ENCODE data around the gene SLC15A2.

Gene SLC15A2

GRCh38 chr3:121974601-121975111 lies 80.5 kb downstream of the SLC15A2 start:
- no peak for TF ChIP-seq ZNF384 (IDR thresholded peaks at IDR 0.05)
- no peak for TF ChIP-seq CTBP1 (IDR thresholded peaks at IDR 0.05; ENCODE audit: borderline replicate concordance)
- no peak for TF ChIP-seq ARNT (IDR thresholded peaks at IDR 0.05)
- no peak for TF ChIP-seq SP1 (IDR thresholded peaks at IDR 0.05)
- no peak for TF ChIP-seq PKNOX1 (IDR thresholded peaks at IDR 0.05)
- TF ChIP-seq SUZ12 (IDR thresholded peaks at IDR 0.05), result no peak
- TF ChIP-seq L3MBTL2 (conservative IDR thresholded peaks at IDR 0.05), result no peak
- TF ChIP-seq FOXA1 (IDR thresholded peaks at IDR 0.05), result no peak
- no peak for TF ChIP-seq FOXM1 (IDR thresholded peaks at IDR 0.05; ENCODE audit: borderline replicate concordance)
- no peak for TF ChIP-seq NFRKB (IDR thresholded peaks at IDR 0.05)
- TF ChIP-seq HDGF (IDR thresholded peaks at IDR 0.05; ENCODE audit: borderline replicate concordance), result no peak
- TF ChIP-seq BHLHE40 (IDR thresholded peaks at IDR 0.05; ENCODE audit: borderline replicate concordance), result no peak
- TF ChIP-seq ELF4 (IDR thresholded peaks at IDR 0.05), result no peak
- no peak for TF ChIP-seq FOXK2 (IDR thresholded peaks at IDR 0.05)
- TF ChIP-seq TARDBP (IDR thresholded peaks at IDR 0.05), result no peak
- TF ChIP-seq LEF1 (IDR thresholded peaks at IDR 0.05; ENCODE audit: borderline replicate concordance), result no peak
- ChIA-PET CTCF (no interaction called here), POLR2A (no interaction called here)
- no peak for DNase-seq (ENCODE audit: extremely low spot score)

GRCh38 chr3:121975702-121976302 lies 81.6 kb downstream of the SLC15A2 start:
- DNase-seq (ENCODE audit: extremely low spot score), result no peak
- no peak for TF ChIP-seq ZNF384 (IDR thresholded peaks at IDR 0.05)
- no peak for TF ChIP-seq NFRKB (IDR thresholded peaks at IDR 0.05)
- TF ChIP-seq L3MBTL2 (conservative IDR thresholded peaks at IDR 0.05), result no peak
- TF ChIP-seq LEF1 (IDR thresholded peaks at IDR 0.05; ENCODE audit: borderline replicate concordance), result no peak
- CTCF ChIA-PET, result no interaction called here
- POLR2A ChIA-PET, result no interaction called here

- ChIA-PET POLR2A (no interaction called here), CTCF (no interaction called here)
- TF ChIP-seq CTBP1 (IDR thresholded peaks at IDR 0.05; ENCODE audit: borderline replicate concordance) (no peak), ZNF384 (IDR thresholded peaks at IDR 0.05) (no peak), HDGF (IDR thresholded peaks at IDR 0.05; ENCODE audit: borderline replicate concordance) (no peak), L3MBTL2 (conservative IDR thresholded peaks at IDR 0.05) (no peak), PKNOX1 (IDR thresholded peaks at IDR 0.05) (no peak), NFRKB (IDR thresholded peaks at IDR 0.05) (no peak), FOXM1 (IDR thresholded peaks at IDR 0.05; ENCODE audit: borderline replicate concordance) (no peak), SP1 (IDR thresholded peaks at IDR 0.05) (no peak), LEF1 (IDR thresholded peaks at IDR 0.05; ENCODE audit: borderline replicate concordance) (no peak)
- no peak for DNase-seq (ENCODE audit: extremely low spot score)
Observed at GRCh38 chr3:121976727-121977126, 82.5 kb downstream of the SLC15A2 start.

- ChIA-PET CTCF (no interaction called here), POLR2A (no interaction called here)
- TF ChIP-seq FOXK2 (IDR thresholded peaks at IDR 0.05) (no peak), SP1 (IDR thresholded peaks at IDR 0.05) (no peak), CTBP1 (IDR thresholded peaks at IDR 0.05; ENCODE audit: borderline replicate concordance) (no peak), ARNT (IDR thresholded peaks at IDR 0.05) (no peak), NFRKB (IDR thresholded peaks at IDR 0.05) (no peak), ZNF384 (IDR thresholded peaks at IDR 0.05) (no peak), LEF1 (IDR thresholded peaks at IDR 0.05; ENCODE audit: borderline replicate concordance) (no peak), HDGF (IDR thresholded peaks at IDR 0.05; ENCODE audit: borderline replicate concordance) (no peak), BHLHE40 (IDR thresholded peaks at IDR 0.05; ENCODE audit: borderline replicate concordance) (no peak), FOXA1 (IDR thresholded peaks at IDR 0.05) (no peak), FOXM1 (IDR thresholded peaks at IDR 0.05; ENCODE audit: borderline replicate concordance) (no peak), PKNOX1 (IDR thresholded peaks at IDR 0.05) (no peak), L3MBTL2 (conservative IDR thresholded peaks at IDR 0.05) (no peak), TARDBP (IDR thresholded peaks at IDR 0.05) (no peak), ELF4 (IDR thresholded peaks at IDR 0.05) (no peak), SUZ12 (IDR thresholded peaks at IDR 0.05) (no peak)
- no peak for DNase-seq (ENCODE audit: extremely low spot score)
Observed at GRCh38 chr3:121979246-121979645, 85.0 kb downstream of the SLC15A2 start.

GRCh38 chr3:121979734-121980449 lies 85.7 kb downstream of the SLC15A2 start:
- POLR2A ChIA-PET, result no interaction called here
- no peak for DNase-seq (ENCODE audit: extremely low spot score)
- TF ChIP-seq L3MBTL2 (conservative IDR thresholded peaks at IDR 0.05) (no peak), ARNT (IDR thresholded peaks at IDR 0.05) (no peak), SUZ12 (IDR thresholded peaks at IDR 0.05) (no peak), FOXA1 (IDR thresholded peaks at IDR 0.05) (no peak), FOXM1 (IDR thresholded peaks at IDR 0.05; ENCODE audit: borderline replicate concordance) (no peak), ZNF384 (IDR thresholded peaks at IDR 0.05) (no peak)
- CTCF ChIA-PET, result interaction anchor here (0.6 kb wide), 1 partner anchor 604 kb away, joined by 3 read pairs; no protein-coding TSS in a partner anchor

- no peak for DNase-seq (ENCODE audit: extremely low spot score)
- CTCF ChIA-PET, result interaction anchor here (0.6 kb wide), 1 partner anchor 603 kb away, joined by 3 read pairs; no protein-coding TSS in a partner anchor
- POLR2A ChIA-PET, result no interaction called here
- TF ChIP-seq FOXK2 (IDR thresholded peaks at IDR 0.05) (no peak), BHLHE40 (IDR thresholded peaks at IDR 0.05; ENCODE audit: borderline replicate concordance) (no peak), TARDBP (IDR thresholded peaks at IDR 0.05) (no peak), HDGF (IDR thresholded peaks at IDR 0.05; ENCODE audit: borderline replicate concordance) (no peak)
Observed at GRCh38 chr3:121980450-121980796, 86.2 kb downstream of the SLC15A2 start.
